Immature natural killer cell (primary cell): ENCODE data around the gene PCSK4. TPM values are rescaled to one million over a fixed set of nuclear protein-coding genes. Genes with fewer than 3 reads are reported as not detected.
"Not testable (repeated sequence)": the region's sequence is repeated elsewhere in the genome, so short reads cannot be mapped to it uniquely, and the experiment has no call there.

Experiments used
- DNase-seq, 3 donors: peaks; one replicate each; pipeline ENCODE4 v3.0.0; 2022; ENCODE audit warnings: mixed read lengths in 1 of 3
- H3K27ac Mint-ChIP-seq, 6 donors: one replicate each; pipeline ENCODE4 v1.8.0; 2020; ENCODE audit warnings: mixed read lengths in 6 of 6, mild to moderate bottlenecking in 5 of 6, inconsistent platforms in 4 of 6, moderate library complexity in 3 of 6
- H3K27me3 Mint-ChIP-seq, 3 donors: one replicate each; pipeline ENCODE4 v1.8.0; 2020 to 2021; ENCODE audit warnings: low read depth in 3 of 3, mild to moderate bottlenecking in 3 of 3, mixed read lengths in 3 of 3, moderate library complexity in 3 of 3, inconsistent platforms in 1 of 3
- H3K36me3 Mint-ChIP-seq, 3 donors: one replicate each; pipeline ENCODE4 v1.8.0; 2020; ENCODE audit warnings: mixed read lengths in 3 of 3, inconsistent platforms in 2 of 3, mild to moderate bottlenecking in 2 of 3
- H3K4me1 Mint-ChIP-seq, 2 donors: one replicate each; pipeline ENCODE4 v1.8.0; 2020; ENCODE audit warnings: inconsistent platforms in 2 of 2, mild to moderate bottlenecking in 2 of 2, mixed read lengths in 2 of 2, moderate library complexity in 1 of 2
- H3K4me3 Mint-ChIP-seq, 5 donors: one replicate each; pipeline ENCODE4 v1.8.0; 2020; ENCODE audit warnings: mild to moderate bottlenecking in 5 of 5, mixed read lengths in 5 of 5, inconsistent platforms in 3 of 5, moderate library complexity in 3 of 5
- H3K9me3 Mint-ChIP-seq, 6 donors: one replicate each; pipeline ENCODE4 v1.8.0; 2020; ENCODE audit warnings: mild to moderate bottlenecking in 6 of 6, mixed read lengths in 6 of 6, inconsistent platforms in 4 of 6, moderate library complexity in 3 of 6
- polyA plus RNA-seq, 3 donors: library from polyadenylated mRNA; unstranded; fragments of 300-500 nt; fragmentation: Illumina TruSeq; gene quantifications; one replicate each; pipeline ENCODE4 v1.2.3, GENCODE V29; 2021

Gene PCSK4
- polyA plus RNA-seq, 3 donors from 2014 or later = 0.25 to 0.33 TPM; not detected in 1

DNA sequence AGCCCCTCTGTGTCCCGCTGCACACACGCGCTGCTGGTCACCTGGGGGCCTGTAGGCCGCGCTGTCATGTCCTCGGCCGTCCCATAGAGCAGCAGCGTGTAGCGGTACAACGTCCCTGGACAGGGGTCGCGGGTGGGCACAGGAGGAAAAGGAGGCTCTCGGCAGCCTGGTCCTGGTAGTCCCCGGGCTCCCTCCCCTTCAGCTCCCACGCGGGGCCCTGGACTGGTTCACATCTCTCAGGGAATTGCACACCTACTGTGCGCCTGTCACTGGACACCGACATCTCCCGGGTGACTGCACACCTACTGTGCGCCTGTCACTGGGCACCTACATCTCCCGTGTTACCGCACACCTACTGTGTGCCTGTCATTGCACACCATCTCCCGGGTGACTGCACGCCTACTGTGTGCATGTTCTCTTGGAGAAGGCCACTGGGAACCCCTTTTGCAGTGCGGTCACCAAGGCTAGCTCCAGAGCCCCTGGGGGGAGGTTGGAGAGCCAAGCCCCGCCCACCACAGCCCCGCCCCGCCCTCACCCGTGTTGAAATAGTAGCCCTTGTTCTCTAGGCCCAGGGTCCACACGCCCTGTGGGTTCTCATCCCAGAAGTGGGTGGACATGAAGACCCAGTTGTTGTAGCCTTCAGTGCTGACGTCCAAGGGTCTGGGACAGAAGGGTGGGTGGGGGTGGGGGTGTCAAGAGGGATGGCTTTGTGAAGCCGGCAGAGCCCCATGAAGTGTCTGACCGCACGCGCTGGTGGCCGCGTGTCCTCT lies 7.6 kb downstream of the PCSK4 start:
- peaks cover 9 to 12% of the 10 kb centered on the region in 2 donors for H3K4me1 Mint-ChIP-seq
- no peaks in the 10 kb centered on the region for H3K9me3 Mint-ChIP-seq
- no peak for DNase-seq
- H3K27ac Mint-ChIP-seq = peak overlapping the region in 1 of 6 donors; percentile 42
- H3K36me3 Mint-ChIP-seq = peaks cover 0 to 4% (median 0%) of the 10 kb centered on the region in 3 donors
- peaks cover 3 to 8% (median 5%) of the 10 kb centered on the region in 3 donors for H3K27me3 Mint-ChIP-seq
- no peak overlapping the region for H3K4me3 Mint-ChIP-seq

DNA sequence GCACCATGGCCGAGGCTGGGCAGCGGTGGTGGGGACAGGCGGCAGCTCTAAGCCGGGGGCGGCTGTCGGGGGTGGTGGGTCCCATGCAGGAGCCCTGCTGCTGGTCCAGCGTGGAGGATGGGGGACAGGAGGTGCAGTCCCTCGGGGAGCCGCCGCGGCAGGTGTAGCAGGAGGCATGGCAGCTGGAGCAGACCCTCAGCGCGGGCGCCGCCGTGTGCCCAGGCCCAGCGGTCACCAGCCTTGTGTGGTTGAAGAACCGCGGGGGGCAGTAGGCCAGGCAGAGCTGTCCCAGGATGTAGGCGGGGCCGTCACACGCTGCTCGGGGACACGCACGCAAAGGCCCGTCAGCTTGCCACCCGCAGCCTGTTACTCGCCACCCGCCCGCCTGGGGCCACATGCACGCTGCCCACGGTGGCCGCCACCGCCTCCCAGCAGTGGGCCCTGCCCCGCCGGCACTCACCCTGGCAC lies 8.2 kb downstream of the PCSK4 start:
- Mint-ChIP-seq H3K27me3 (peaks cover 3 to 8% (median 5%) of the 10 kb centered on the region in 3 donors), H3K4me1 (peaks cover 9 to 19% of the 10 kb centered on the region in 2 donors), H3K36me3 (peaks cover 0 to 9% (median 0%) of the 10 kb centered on the region in 3 donors), H3K27ac (no peak overlapping the region), H3K4me3 (no peak overlapping the region), H3K9me3 (no peaks in the 10 kb centered on the region)
- no peak for DNase-seq

DNA sequence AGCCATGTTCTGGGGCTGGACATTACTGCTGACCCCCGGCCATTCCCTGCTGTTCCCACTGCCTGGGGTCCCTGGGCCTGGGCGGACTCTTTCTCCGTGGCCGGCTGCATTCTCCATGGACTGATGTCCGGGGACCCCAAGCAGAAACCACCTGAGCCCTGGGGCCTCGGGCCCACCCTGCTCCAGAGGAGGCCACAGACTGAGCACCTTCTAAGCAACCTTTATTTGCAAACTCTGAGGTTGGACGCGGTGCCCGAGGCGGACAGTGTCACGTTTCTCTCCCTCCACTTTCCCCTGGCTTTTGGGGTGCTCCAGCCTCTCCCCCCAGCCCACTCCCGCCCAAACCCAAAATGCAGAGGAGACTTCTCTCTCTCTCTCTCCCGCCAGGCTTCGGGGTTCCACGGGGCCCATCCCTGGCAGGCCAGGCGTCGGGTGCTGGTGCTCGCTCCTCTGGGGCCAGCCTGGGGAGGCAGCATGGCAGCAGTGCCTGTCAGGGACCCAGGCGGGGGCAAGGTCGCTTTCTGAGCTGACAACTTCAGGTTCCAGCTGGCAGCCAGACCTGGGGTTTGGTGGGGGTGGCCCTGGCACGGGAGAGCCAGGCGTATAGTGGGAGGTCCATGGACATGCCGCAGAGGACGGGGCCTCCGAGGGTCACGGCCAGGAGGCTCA lies 8.8 kb downstream of the PCSK4 start:
- no peak for DNase-seq
- Mint-ChIP-seq H3K4me1 (peaks cover 9 to 19% of the 10 kb centered on the region in 2 donors), H3K9me3 (no peaks in the 10 kb centered on the region), H3K27me3 (peaks cover 3 to 8% (median 5%) of the 10 kb centered on the region in 3 donors), H3K4me3 (no peak overlapping the region), H3K36me3 (peaks cover 0 to 9% (median 0%) of the 10 kb centered on the region in 3 donors), H3K27ac (no peak overlapping the region)

DNA sequence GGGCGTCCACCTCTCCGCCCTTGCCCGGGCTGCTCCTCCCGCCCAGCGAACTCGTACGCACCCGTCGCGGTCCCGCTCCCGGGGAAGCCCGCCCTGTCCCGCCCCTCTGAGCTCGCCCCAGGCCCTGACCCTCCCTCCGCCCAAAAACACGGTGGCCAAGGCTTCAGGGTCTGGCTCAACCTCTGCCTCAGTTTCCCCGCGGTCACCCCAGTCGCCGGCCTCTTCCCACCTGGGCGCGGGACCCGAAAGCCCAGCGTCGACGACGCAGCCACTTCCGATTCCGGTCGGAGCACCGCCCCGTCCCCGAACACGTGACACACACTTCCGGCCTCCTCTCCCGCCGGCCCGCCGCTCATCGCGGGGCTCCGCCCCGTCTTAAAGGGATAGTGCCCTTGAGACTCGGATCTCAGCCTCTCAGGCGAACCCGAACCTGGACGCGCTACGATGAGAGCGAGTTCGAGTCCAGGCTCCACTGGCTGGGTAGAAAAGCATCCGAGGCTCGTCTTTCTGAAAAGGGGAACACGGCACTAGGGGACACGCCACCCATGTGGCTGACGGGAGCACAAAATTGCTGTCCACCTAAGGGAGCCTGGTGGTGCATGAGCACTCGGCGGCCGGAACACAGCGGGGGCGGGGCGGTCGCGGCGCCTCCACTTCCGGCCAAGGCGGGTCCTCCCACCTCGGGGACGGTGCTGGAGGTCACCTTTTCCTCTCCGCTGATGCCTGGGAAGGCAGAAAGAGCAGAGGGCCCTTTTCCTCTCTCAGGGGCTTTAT lies 11.0 kb downstream of the PCSK4 start, which contains the start of gene C19orf25:
Gene C19orf25, minus strand, starts transcription at position 282 of the 774 bp plus-strand sequence. CDS start 312 bp downstream, outside the sequence.
- Mint-ChIP-seq H3K9me3 (peaks cover 0 to 2% (median 0%) of the 10 kb centered on the region in 6 donors), H3K4me3 (peak within 1 kb of the TSS; percentile 96 to 98 (median 97)), H3K27ac (peak within 1 kb of the TSS; percentile 93 to 98 (median 94)), H3K4me1 (peaks cover 9 to 20% of the 10 kb centered on the region in 2 donors), H3K27me3 (peaks cover 3 to 8% (median 8%) of the 10 kb centered on the region in 3 donors), H3K36me3 (peaks cover 0 to 9% (median 0%) of the 10 kb centered on the region in 3 donors)
- peak; percentile 88 to 90 (median 89) for DNase-seq

DNA sequence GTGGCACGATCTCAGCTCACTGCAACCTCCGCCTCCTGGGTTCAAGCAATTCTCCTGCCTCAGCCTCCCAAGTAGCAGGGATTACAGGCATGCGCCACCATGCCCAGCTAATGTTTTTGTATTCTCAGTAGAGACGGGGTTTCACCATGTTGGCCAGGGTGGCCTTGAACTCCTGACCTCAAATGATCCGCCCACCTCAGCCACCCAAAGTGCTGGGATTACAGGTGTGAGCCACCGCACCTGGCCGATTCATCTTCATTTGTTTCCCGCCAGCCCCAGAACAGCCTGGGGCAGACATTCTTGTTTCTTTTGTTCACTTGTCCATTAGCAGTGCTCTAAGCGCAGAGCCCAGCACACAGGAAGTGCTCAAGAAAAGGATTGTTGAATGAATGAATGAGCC lies 13.1 kb downstream of the PCSK4 start:
- H3K27ac Mint-ChIP-seq = peak overlapping the region in 1 of 6 donors; percentile 13
- H3K9me3 Mint-ChIP-seq, DNase-seq, H3K36me3 Mint-ChIP-seq: not testable (repeated sequence)
- peaks cover 5 to 10% (median 8%) of the 10 kb centered on the region in 3 donors for H3K27me3 Mint-ChIP-seq
- peak overlapping the region; percentile 6 to 68 (median 54) for H3K4me3 Mint-ChIP-seq
- H3K4me1 Mint-ChIP-seq = peaks cover 9 to 23% of the 10 kb centered on the region in 2 donors

DNA sequence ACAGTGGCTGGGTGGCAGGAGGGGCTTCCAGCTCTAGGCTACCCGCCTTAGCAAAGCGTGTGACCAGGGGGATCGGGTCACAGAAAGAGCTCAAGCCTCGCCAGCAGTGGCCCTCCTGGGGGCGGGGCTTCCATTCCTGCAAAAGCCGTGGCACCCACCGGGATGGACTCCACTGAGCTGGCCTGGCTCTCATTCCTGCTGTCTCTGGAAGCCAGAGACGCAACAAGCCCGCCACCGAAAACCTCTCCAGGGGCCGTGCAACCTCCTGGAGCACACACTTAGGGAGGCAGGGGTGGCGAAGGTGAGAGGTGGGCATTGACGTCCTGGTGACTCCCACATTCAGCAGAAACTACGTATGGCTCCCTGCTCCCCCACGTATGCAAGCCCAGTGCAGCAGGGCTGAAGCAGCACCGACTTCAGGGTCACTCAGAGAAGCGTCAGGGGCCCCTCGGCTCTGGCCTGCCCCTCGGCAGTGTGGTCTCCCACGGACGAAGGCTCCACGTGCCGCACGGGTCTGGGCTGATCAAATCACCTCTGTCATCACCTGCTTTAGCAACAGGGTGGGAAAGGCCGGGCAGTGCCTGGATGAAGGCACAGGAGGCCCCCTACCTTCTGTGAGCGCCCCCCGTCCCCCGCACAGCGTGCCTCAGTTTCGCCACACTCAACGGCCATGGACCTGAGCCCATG lies 14.3 kb downstream of the PCSK4 start:
- Mint-ChIP-seq H3K4me1 (peaks cover 9 to 28% of the 10 kb centered on the region in 2 donors), H3K9me3 (peaks cover 0 to 2% (median 0%) of the 10 kb centered on the region in 6 donors)

DNA sequence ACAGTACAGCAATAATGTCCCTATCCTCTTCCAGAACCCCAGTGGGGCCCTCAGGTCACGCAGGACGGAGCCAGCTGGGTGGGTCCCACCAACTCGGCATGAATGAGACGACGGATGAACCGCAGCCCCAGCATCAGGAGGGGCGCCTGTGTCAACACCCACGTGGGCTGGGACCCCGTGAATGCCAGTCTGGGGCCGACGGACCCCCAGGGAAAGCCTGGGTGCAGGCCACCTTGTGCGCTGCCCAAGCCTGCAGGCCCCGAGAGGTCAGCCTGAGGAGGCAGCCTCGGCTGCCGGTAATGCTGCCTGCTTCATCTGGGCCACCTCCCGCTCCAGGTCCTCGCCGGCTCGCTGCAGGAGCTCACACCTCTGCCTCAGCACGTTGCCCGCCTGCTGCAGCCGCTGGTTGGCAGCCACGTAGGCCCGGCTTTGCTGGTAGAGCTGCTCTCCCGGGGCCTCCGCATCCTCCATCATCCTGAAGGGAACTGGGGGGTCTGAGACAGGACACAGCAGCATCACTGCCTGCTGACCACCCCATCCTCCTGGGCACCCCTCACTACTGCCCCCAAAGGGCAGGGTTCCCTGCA lies 15.3 kb downstream of the PCSK4 start:
- Mint-ChIP-seq H3K36me3 (peaks cover 0 to 9% (median 0%) of the 10 kb centered on the region in 3 donors), H3K27me3 (peaks cover 5 to 16% (median 10%) of the 10 kb centered on the region in 3 donors), H3K9me3 (peaks cover 0 to 2% (median 0%) of the 10 kb centered on the region in 6 donors), H3K4me1 (peaks cover 9 to 31% of the 10 kb centered on the region in 2 donors), H3K4me3 (no peak overlapping the region), H3K27ac (no peak overlapping the region)
- DNase-seq = no peak

More for the DNA sequence above, 14.3 kb downstream of the PCSK4 start:
- Mint-ChIP-seq H3K4me3 (no peak overlapping the region), H3K36me3 (peaks cover 0 to 9% (median 0%) of the 10 kb centered on the region in 3 donors), H3K27me3 (peaks cover 5 to 12% (median 10%) of the 10 kb centered on the region in 3 donors), H3K27ac (no peak overlapping the region)
- no peak for DNase-seq

DNA sequence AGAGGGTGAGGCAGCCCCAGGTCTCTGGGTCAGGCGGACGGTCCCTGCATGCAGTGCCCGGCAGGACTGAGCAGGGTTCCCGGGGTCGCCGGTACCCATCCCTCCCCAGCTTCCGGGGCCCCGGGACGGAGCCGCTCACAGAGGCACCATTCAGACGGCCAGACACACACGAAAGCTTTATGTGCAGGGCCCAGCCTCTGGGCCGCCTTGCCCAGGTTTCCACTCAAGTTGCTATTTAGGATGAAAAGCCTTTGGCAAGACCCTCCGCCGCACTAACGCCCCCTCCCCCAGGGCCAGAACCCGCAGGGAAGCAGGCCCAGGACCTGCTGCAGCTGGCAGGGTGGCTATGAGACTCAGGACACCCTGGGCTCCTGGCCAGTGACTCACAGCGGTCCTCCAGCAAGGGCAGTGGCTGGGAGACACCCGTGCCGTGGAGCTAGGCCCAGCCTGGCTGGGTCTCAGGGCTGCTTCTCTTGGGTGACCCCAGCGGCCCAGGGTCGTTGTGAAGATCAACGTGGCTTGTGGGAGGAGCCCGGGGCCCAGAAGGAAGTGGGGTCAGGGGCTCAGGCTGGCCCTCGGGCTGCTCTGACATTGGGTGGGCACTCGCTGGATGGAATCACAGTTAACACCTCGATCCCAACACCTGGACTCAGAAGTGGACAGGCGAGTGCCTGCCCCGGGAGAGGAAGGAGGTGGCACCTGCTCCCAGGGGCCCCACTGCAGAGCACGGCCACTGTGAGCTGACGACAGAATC lies 16.0 kb downstream of the PCSK4 start:
- Mint-ChIP-seq H3K27me3 (peaks cover 4 to 14% (median 5%) of the 10 kb centered on the region in 3 donors), H3K27ac (no peak overlapping the region), H3K9me3 (peaks cover 0 to 2% (median 0%) of the 10 kb centered on the region in 6 donors), H3K4me1 (peaks cover 4 to 29% of the 10 kb centered on the region in 2 donors), H3K4me3 (no peak overlapping the region), H3K36me3 (peaks cover 0 to 9% (median 0%) of the 10 kb centered on the region in 3 donors)
- DNase-seq = no peak

DNA sequence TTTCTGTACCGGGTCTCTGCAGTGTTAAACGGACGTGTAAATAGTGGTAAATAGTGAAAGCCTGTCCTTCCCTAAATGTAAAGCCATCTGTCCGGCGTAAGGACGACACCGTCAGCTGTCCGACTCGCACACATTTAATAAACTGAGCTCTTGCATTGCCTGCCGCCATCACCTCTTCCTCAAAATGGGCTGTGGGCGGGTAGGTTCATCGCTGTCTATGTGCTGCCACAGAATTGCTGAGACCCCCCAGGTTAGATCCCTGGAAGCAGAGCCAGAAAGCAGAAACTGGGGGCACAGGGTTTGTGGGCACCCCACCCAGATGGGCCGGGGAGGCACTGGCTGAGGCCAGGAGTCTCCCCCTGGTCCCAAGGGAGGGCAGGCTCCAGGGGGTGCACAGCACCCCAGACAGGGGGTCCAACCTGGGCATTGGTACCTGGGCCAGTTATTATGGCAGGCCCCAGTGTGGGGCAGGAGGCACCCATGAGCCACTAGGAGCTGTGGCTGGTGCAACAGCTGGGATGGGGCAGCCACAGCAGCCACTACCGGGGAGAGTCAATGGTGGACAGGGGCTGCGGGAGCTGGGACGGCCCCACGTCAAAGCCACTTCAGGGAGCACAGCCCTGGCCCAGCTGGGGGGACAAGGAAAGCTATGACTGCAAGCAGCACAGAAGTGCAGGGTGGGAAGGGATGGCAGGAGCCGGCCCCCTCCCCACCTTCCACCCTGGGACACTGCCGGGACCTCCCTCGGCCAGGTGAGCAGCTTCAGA lies 16.9 kb downstream of the PCSK4 start:
- H3K27me3 Mint-ChIP-seq = peaks cover 2 to 13% (median 3%) of the 10 kb centered on the region in 3 donors
- H3K4me1 Mint-ChIP-seq = peaks cover 0 to 25% of the 10 kb centered on the region in 2 donors
- no peak for DNase-seq
- H3K9me3 Mint-ChIP-seq = peaks cover 0 to 2% (median 0%) of the 10 kb centered on the region in 6 donors
- H3K27ac Mint-ChIP-seq = no peak overlapping the region
- peaks cover 0 to 6% (median 0%) of the 10 kb centered on the region in 3 donors for H3K36me3 Mint-ChIP-seq
- peak overlapping the region in 3 of 5 donors; percentile 15 to 48 (median 39) for H3K4me3 Mint-ChIP-seq

DNA sequence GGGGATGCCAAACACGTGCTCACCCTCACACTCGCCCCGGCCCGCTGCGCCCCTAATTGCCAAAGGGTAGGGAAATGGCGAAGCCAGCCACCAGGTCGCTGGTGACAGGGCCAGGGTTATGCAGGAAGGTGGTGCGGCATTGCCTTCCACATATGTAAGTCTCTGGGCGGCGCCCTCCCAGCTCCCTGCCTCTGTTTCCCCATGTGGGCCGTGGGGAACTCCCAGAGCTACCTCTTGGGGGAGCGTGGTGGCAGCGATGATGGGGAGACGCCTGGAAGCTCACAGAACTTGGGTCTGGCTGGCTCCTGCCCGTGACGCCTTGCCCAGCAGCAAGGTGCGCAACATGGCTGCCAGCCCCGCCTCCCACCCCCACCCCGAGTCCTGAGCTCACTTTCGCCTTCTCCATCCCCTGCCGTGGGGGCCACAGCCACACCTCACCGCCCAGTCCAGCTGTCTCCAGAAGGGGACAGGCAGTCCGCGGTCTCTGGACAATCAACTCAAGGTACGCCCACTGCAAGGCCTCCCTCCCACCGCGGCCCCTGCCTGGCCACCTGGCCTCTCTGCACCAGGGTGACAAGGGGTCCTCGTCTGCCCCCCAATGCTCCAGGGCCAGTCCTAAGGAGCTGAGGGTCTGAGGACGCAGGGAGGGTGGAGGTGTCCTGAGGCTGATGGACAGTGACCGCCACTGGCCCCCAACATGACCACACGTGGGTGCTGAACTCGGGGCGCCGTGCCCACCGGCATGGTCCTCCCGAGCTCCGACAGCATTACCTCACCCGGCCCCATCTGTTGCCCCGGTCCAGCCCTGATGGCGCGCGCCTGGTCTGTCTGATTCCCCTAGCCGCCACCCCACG lies 17.7 kb downstream of the PCSK4 start:
- H3K9me3 Mint-ChIP-seq = peaks cover 0 to 2% (median 0%) of the 10 kb centered on the region in 6 donors
- peaks cover 0 to 5% (median 0%) of the 10 kb centered on the region in 3 donors for H3K36me3 Mint-ChIP-seq
- peaks cover 2 to 16% (median 4%) of the 10 kb centered on the region in 3 donors for H3K27me3 Mint-ChIP-seq
- peaks cover 0 to 18% of the 10 kb centered on the region in 2 donors for H3K4me1 Mint-ChIP-seq
- H3K27ac Mint-ChIP-seq = no peak overlapping the region
- H3K4me3 Mint-ChIP-seq = peak overlapping the region in 1 of 5 donors; percentile 39
- no peak for DNase-seq
